ENCODE results near the gene ADRA2C. TPM values are rescaled to one million over a fixed set of nuclear protein-coding genes. Genes with fewer than 3 reads are reported as not detected.

ADRA2C gene
- total and polyA plus RNA-seq, 7 donors: 0.33 to 5.2 (median 1.2) TPM; not detected in 2

DNA sequence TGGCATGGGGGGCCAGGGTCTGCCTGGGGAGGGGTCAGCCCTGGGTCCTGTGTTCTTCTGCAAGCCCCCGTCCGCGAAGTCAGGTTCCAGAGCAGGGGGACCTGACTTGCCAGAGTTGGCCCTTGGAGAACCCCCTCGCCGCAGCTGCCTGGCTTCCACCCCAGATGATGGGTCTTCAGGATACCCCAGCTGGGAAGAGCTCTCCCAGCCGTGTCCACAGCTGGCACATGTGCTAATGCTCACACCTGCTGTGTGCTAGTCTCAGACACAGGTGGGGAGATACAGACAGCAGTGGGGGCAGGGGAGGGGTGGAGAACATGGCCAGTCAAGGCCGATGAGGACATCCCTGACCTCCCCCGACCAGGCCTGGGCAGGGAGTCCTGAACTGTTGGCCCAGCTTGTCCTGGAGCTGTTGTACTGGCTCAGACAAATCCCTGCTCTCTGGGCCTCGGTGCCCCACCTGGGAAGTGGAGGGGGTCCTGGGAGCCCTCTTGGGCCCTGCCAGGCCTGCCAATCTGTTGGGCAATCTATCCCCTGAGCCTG is 3.5 kb downstream of the ADRA2C start:
- H3K27me3 ChIP-seq: peaks cover 25 to 86% (median 62%) of the 10 kb centered on the region in 3 donors
- 75 to 77% methylated on average over 9 of the region's 9 CpGs for WGBS, 2 donors
- no peak for DNase-seq
- H3K4me3 ChIP-seq: no peak overlapping the region
- H3K27ac ChIP-seq: no peak overlapping the region
- no peaks in the 10 kb centered on the region for H3K9me3 ChIP-seq
- TF ChIP-seq, protein P1, sequence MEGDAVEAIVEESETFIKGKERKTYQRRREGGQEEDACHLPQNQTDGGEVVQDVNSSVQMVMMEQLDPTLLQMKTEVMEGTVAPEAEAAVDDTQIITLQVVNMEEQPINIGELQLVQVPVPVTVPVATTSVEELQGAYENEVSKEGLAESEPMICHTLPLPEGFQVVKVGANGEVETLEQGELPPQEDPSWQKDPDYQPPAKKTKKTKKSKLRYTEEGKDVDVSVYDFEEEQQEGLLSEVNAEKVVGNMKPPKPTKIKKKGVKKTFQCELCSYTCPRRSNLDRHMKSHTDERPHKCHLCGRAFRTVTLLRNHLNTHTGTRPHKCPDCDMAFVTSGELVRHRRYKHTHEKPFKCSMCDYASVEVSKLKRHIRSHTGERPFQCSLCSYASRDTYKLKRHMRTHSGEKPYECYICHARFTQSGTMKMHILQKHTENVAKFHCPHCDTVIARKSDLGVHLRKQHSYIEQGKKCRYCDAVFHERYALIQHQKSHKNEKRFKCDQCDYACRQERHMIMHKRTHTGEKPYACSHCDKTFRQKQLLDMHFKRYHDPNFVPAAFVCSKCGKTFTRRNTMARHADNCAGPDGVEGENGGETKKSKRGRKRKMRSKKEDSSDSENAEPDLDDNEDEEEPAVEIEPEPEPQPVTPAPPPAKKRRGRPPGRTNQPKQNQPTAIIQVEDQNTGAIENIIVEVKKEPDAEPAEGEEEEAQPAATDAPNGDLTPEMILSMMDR (IDR thresholded peaks at IDR 0.05): no peak
- TF ChIP-seq POLR2AphosphoS5 (IDR thresholded peaks at IDR 0.05) (no peak), EP300 (IDR thresholded peaks at IDR 0.05) (no peak), POLR2A (IDR thresholded peaks at IDR 0.05) (no peak)
- intact Hi-C loops (cut with DNase I): no loop called here
- no peaks in the 10 kb centered on the region for H3K36me3 ChIP-seq
- H3K4me1 ChIP-seq: peaks cover 0 to 15% (median 13%) of the 10 kb centered on the region in 4 donors

DNA sequence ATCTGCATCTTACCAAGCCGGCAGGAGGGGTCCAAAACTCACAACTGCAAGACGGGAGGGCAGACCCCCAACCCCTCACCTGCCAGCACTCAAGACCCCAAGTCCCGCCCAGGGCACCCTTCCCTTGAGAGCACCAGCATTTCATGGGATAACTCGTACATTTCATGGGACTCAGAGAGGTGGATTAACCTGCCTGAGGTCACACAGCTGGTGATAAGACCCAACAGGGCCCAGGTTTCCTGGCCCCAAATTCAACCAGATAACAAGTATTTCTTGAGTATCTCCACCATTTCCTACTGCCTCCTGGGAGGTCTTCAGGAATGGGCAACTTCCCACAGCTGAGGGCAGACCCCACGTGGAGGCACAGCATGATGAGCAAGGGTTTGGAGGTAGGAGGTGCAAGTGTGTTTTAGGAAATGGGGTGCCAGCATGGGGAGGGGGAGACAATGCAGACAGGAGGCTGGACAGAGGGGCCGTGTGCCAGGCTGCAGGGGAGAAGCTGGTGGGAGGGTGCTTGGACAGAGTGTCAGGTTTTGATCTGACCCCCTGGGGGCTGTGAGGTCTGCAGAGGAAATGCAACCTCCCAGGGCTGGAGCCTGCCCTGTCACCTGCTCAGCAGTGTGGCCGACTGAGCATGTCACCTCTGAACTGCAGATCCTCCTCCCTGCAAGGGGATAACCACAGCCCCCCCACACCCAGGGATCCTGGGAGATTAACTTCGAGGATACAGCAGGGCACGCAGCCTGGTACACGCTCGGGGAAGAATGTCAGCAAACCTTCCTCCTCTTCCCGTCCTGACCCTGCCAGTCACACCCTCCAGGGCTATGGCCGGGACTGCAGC is 4.4 kb downstream of the ADRA2C start:
- TF ChIP-seq, protein P1 (IDR thresholded peaks at IDR 0.05): no peak
- TF ChIP-seq EP300 (IDR thresholded peaks at IDR 0.05) (no peak), POLR2A (IDR thresholded peaks at IDR 0.05) (no peak), POLR2AphosphoS5 (IDR thresholded peaks at IDR 0.05) (no peak)
- no peak for DNase-seq
- Histone ChIP-seq H3K4me1 (peaks cover 0 to 9% (median 7%) of the 10 kb centered on the region in 4 donors), H3K27ac (no peak overlapping the region), H3K27me3 (peaks cover 25 to 86% (median 62%) of the 10 kb centered on the region in 3 donors), H3K9me3 (no peaks in the 10 kb centered on the region), H3K36me3 (no peaks in the 10 kb centered on the region), H3K4me3 (no peak overlapping the region)
- WGBS, 2 donors: 41 to 64% methylated on average over 13 of the region's 13 CpGs
- intact Hi-C loops (cut with DNase I): no loop called here

DNA sequence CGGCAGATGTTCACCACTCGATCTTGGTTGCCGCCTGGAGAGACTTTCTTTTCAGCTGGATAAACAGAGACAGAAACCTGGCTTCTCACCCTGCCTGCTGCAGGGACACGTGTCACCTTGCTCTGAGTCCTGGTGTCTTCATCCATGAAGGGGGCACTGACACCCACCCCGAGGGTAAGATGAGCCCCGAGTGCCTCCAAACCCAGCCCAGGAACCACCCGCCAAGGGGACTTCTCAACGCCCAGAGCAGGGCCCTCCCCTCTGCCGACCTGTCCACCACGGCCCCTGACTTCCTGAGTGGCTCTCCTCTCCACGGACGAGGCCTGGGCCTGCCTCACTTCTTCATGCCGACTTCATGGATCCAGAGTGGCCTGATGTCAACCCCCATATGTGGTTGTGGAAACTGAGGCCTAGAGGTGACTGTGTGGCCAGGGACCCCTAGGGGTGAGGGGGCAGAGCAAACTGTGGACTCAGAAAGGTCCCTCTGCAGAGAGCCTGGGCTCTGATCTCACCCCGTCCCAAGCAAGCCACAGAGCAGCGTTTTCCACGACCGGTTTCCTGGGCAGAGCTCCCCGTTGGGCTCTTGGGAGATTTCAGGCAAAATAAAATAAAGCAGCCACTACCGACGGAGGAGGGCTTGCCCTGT is 5.1 kb downstream of the ADRA2C start:
- no peak overlapping the region for H3K27ac ChIP-seq
- peaks cover 25 to 92% (median 62%) of the 10 kb centered on the region in 3 donors for H3K27me3 ChIP-seq
- no peaks in the 10 kb centered on the region for H3K9me3 ChIP-seq
- TF ChIP-seq POLR2A (IDR thresholded peaks at IDR 0.05) (no peak), EP300 (IDR thresholded peaks at IDR 0.05) (no peak)
- peaks cover 0 to 9% (median 7%) of the 10 kb centered on the region in 4 donors for H3K4me1 ChIP-seq
- H3K4me3 ChIP-seq: no peak overlapping the region
- DNase-seq: no peak
- H3K36me3 ChIP-seq: no peaks in the 10 kb centered on the region
- WGBS, 2 donors: 58 to 69% methylated on average over 20 of the region's 20 CpGs
- intact Hi-C loops (cut with DNase I): no loop called here

DNA sequence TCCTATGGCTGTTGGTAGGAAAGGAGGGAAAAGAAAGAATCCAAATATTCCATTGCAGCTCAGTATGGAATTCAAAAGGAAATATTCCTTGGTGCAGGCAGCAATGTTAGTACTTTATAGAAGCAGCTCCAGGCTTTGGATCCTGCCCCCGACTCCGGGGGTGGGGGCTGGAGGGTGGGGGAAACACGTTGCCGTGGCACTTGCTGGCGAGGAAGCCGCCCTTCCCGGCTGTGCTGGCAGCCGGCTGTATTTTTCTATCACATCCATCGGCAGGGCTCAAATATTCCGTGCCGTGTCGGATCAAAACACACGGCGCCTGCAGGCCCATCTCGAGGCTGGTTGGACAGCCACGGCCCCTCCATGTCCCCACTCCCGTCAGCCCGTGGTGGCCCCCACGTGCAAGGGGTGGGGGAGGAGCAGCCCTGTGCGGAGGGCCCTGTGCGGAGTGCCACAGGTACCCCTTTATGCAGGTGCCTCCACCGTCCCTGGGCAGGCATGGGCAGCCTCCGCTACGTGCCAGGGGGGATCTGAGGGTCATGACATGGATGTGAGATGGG is 5.8 kb downstream of the ADRA2C start:
- intact Hi-C loops (cut with DNase I): no loop called here
- H3K27me3 ChIP-seq: peaks cover 21 to 91% (median 56%) of the 10 kb centered on the region in 3 donors
- no peaks in the 10 kb centered on the region for H3K9me3 ChIP-seq
- H3K4me3 ChIP-seq: no peak overlapping the region
- H3K36me3 ChIP-seq: no peaks in the 10 kb centered on the region
- TF ChIP-seq EP300 (IDR thresholded peaks at IDR 0.05) (no peak), POLR2AphosphoS5 (IDR thresholded peaks at IDR 0.05) (no peak)
- TF ChIP-seq, protein P1 (IDR thresholded peaks at IDR 0.05): no peak
- H3K27ac ChIP-seq: no peak overlapping the region
- 71 to 79% methylated on average over 24 of the region's 24 CpGs for WGBS, 2 donors
- peaks cover 0 to 4% (median 2%) of the 10 kb centered on the region in 4 donors for H3K4me1 ChIP-seq
- no peak for DNase-seq

DNA sequence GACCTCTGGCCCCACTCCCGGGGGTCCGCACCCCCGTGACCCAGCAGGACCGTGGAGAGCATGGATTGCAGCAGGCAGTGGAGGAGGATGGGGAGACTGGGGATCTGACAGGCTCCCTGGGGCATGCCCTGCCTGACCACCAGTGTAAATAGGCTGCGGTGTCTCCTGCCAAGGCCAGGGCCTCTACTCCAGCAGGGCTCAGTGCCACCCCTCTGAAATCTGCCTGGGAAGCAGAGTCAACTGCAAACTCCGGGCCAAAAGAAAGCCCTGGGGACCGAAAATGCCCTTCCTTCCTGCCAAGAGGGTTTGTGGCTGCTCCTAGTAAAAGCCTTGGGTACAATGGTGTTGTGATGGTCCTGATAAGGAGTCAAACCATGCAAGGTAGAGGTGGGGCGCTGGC is 6.4 kb downstream of the ADRA2C start:
- H3K27me3 ChIP-seq: peaks cover 18 to 86% (median 52%) of the 10 kb centered on the region in 3 donors
- no peak overlapping the region for H3K27ac ChIP-seq
- TF ChIP-seq POLR2AphosphoS5 (IDR thresholded peaks at IDR 0.05) (no peak), EP300 (IDR thresholded peaks at IDR 0.05) (no peak), POLR2A (IDR thresholded peaks at IDR 0.05) (no peak)
- TF ChIP-seq, protein P1 (IDR thresholded peaks at IDR 0.05): no peak
- H3K4me1 ChIP-seq: peaks cover 0 to 3% (median 0%) of the 10 kb centered on the region in 4 donors
- WGBS, 2 donors: 76 to 79% methylated on average over 8 of the region's 8 CpGs
- no peaks in the 10 kb centered on the region for H3K9me3 ChIP-seq
- intact Hi-C loops (cut with DNase I): no loop called here
- no peak overlapping the region for H3K4me3 ChIP-seq
- no peak for DNase-seq
- no peaks in the 10 kb centered on the region for H3K36me3 ChIP-seq

All from sigmoid colon (tissue), 7 donors.